Measurements from ENCODE around the gene KDM8. TPM values are rescaled to one million over a fixed set of nuclear protein-coding genes. Genes with fewer than 3 reads are reported as not detected.

KDM8 gene
- total and polyA plus RNA-seq, 2 experiments from 2014 or later, result 5.1 to 5.7 TPM

DNA sequence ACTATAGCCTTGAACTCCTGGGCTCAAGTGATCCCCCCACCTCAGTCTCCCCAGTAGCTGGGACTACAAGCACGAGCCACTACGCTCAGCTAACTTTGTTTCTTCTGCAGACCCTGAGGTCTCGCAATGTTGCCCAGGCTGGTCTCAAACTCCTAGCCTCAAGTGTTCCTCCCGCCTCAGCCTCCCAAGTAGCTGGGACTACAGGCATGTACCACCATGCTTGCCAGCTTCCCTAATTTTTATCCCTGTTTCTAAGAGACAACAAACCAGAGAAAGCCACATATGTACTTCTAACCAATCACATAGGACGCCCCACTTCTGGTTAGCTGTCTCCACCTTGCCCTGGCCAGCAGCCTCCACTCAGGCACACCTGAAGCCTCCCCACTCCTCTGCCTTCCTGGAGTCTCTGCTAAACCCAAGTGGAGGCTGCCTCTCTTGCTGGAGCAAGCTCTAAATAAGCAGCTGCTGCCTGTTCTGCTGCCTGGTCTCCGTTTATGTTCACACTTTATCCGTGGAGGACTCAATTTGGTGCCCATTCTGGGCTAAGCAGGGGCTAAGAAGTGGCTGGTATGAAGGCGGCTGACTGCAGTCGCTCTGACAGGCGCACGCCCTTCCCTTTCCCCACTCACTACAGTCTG, 40.5 kb downstream of the KDM8 start:
- Histone ChIP-seq H3K4me3 (no peak overlapping the region), H3F3A (replicated peaks; ENCODE audit: low read depth) (no peaks in the 10 kb centered on the region), H3K79me2 (replicated peaks; ENCODE audit: insufficient read depth) (no peaks in the 10 kb centered on the region), H4K20me1 (replicated peaks; ENCODE audit: insufficient read depth) (no peaks in the 10 kb centered on the region), H3K4me2 (no peak overlapping the region), H3K36me3 (ENCODE audit: insufficient read depth) (no peaks in the 10 kb centered on the region), H3K27ac (ENCODE audit: low read depth) (no peak overlapping the region), H2AFZ (no peak overlapping the region), H3K27me3 (ENCODE audit: insufficient read depth) (no peaks in the 10 kb centered on the region), H3K9me2 (ENCODE audit: insufficient read depth) (no peaks in the 10 kb centered on the region), H3K4me1 (ENCODE audit: insufficient read depth) (peaks cover 10% of the 10 kb centered on the region)
- DNase-seq (ENCODE audit: low spot score) (no peak), ATAC-seq (no peak)
- no peak for TF ChIP-seq REST (IDR thresholded peaks at IDR 0.05; ENCODE audit: unreplicated experiment)
- TF ChIP-seq, protein P1, sequence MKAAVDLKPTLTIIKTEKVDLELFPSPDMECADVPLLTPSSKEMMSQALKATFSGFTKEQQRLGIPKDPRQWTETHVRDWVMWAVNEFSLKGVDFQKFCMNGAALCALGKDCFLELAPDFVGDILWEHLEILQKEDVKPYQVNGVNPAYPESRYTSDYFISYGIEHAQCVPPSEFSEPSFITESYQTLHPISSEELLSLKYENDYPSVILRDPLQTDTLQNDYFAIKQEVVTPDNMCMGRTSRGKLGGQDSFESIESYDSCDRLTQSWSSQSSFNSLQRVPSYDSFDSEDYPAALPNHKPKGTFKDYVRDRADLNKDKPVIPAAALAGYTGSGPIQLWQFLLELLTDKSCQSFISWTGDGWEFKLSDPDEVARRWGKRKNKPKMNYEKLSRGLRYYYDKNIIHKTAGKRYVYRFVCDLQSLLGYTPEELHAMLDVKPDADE (IDR thresholded peaks at IDR 0.05), result no peak
- no peak for TF ChIP-seq EZH2 (IDR thresholded peaks at IDR 0.05; ENCODE audit: low read depth, unreplicated experiment)
- no peak for TF ChIP-seq STAT1 (IDR thresholded peaks at IDR 0.05; ENCODE audit: unreplicated experiment)
- no peak for TF ChIP-seq ZNF462 (CRISPR knock-in tag; IDR thresholded peaks at IDR 0.05)
- no peak for TF ChIP-seq CREB1 (CRISPR knock-in tag; IDR thresholded peaks at IDR 0.05; ENCODE audit: low read depth)
- no peak for TF ChIP-seq JUNB (IDR thresholded peaks at IDR 0.05; ENCODE audit: unreplicated experiment)
- TF ChIP-seq EZH2phosphoT487 (IDR thresholded peaks at IDR 0.05; ENCODE audit: unreplicated experiment), result no peak
- TF ChIP-seq NANOG (IDR thresholded peaks at IDR 0.05; ENCODE audit: borderline replicate concordance), result no peak
- Mint-ChIP-seq H3K27me3 (ENCODE audit: insufficient read depth, low read depth, poor library complexity) (peaks cover 5% of the 10 kb centered on the region), H3K4me1 (peaks cover 23% of the 10 kb centered on the region), H3K27ac (no peak overlapping the region), H3K4me3 (no peak overlapping the region), H3K9me3 (no peaks in the 10 kb centered on the region; the same call in 2 of the 3 replicates), H3K36me3 (ENCODE audit: low read depth) (no peaks in the 10 kb centered on the region; the same call in 1 of the 3 replicates)
